ENCODE data around the gene NTN4.
"Not testable (repeated sequence)": the region's sequence is repeated elsewhere in the genome, so short reads cannot be mapped to it uniquely, and the experiment has no call there.

DNA sequence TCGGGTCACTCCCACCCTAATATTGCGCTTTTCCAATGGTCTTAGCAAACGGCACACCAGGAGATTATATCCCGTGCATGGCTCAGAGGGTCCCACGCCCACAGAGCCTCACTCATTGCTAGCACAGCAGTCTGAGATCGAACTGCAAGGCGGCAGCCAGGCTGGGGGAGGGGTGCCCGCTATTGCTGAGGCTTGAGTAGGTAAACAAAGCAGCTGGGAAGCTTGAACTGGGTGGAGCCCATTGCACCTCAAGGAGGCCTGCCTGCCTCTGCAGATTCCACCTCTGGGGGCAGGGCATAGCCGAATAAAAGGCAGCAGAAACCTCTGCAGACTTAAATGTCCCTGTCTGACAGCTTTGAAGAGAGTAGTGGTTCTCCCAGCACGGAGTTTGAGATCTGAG, 15.1 kb downstream of the NTN4 start:
- not testable (repeated sequence) for TF ChIP-seq CTCF (IDR thresholded peaks at IDR 0.05); POLR2A (IDR thresholded peaks at IDR 0.05); EP300 (IDR thresholded peaks at IDR 0.05; ENCODE audit: low read depth)
